NT2/D1 (cell line): Measurements from ENCODE around the gene RSL1D1.

Experiments
- SUZ12 ChIP-seq: IDR thresholded peaks from 2 replicates; pipeline ENCODE4 v1.6.1; 2011; ENCODE audit not compliant: insufficient read length, insufficient read depth; ENCODE audit errors: extremely low read depth
- YY1 ChIP-seq: IDR thresholded peaks from 2 replicates; pipeline ENCODE4 v1.6.1; 2011; ENCODE audit not compliant: insufficient read length, insufficient read depth

DNA sequence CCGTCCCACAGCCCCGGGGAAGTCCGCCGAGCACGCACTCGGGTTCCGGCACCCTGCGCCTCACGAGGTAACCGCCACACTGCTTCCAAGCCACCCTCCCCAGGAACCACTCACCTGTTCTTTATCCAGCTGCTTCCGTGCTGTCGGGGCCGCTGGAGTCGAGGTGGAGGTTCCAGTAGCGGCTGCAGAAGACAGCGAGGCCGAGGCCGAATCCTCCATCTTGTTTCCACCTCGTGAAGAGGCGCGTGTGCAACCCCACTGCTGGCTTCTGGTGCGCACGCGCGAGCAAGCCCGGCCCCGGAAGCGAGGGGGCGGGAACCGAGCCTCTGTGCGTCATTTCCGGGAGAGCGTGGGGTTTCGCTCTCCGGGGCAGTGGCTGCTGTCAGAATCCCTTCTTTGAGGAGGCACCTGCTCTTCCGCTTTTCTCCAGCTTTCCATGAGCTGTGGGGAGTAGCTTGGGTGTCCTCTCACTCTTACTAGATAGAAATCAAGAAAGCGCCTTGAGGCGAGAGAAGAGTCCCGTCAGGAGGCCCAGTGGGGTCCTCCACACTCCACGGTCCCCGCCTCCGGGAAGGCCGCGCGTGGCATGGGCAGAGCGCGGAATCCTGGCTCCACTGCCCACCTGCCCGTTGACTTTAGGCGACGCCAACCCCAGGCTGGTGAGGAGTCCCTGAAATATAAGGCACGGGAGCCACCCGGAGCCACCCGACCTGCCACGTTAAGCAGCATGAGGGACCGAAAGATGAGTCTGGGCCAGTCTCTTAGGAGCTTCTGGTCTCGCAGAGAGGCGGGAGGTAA, at the start of gene RSL1D1:
- TF ChIP-seq SUZ12 (no peak), YY1 (peak; percentile 75)
